Ascending aorta (tissue), 2 donors: ENCODE data around the gene RPUSD2. TPM values are rescaled to one million over a fixed set of nuclear protein-coding genes. Genes with fewer than 3 reads are reported as not detected.

ENCODE experiments used
- DNase-seq, 2 donors: peaks; one replicate each; pipeline ENCODE4 v3.0.0-alpha.2; 2019; ENCODE audit warnings: low spot score in 2 of 2
- H3K27ac ChIP-seq, 2 donors: fragments of 200-600 bp; sonication (generic); one replicate each; pipeline ENCODE4 v1.5.1; 2016 to 2017; ENCODE audit warnings: mild to moderate bottlenecking in 1 of 2
- H3K27me3 ChIP-seq: fragments of 200-600 bp; sonication (generic); one replicate; pipeline ENCODE4 v1.5.1; 2017
- H3K36me3 ChIP-seq, 2 donors: fragments of 200-600 bp; sonication (generic); one replicate each; pipeline ENCODE4 v1.5.1; 2016
- H3K4me1 ChIP-seq, 2 donors: fragments of 200-600 bp; sonication (generic); one replicate each; pipeline ENCODE4 v1.5.1; 2016 to 2017; ENCODE audit warnings: mild to moderate bottlenecking in 1 of 2
- H3K4me3 ChIP-seq, 2 donors: fragments of 200-600 bp; sonication (generic); one replicate each; pipeline ENCODE4 v1.5.1; 2016 to 2017; ENCODE audit warnings: mild to moderate bottlenecking in 1 of 2
- H3K9me3 ChIP-seq, 2 donors: fragments of 200-600 bp; sonication (generic); one replicate each; pipeline ENCODE4 v1.5.1; 2016
- CTCF ChIP-seq, 3 experiments: fragments of 200-600 bp in 2 of 3; fragments of 450-650 bp in 1 of 3; sonication (generic) in 2 of 3; IDR thresholded peaks; one replicate each; pipeline ENCODE4 v1.5.1; 2016 to 2019; ENCODE audit warnings: antibody characterized with exemption in 3 of 3, mild to moderate bottlenecking in 1 of 3, moderate library complexity in 1 of 3
- intact Hi-C: fragments of 100-400 bp; cut with DNase I; formaldehyde crosslinking; loops from one replicate; pipeline ENCODE4 v1.15.1; 2023
- total RNA-seq: library from RNA; depleted of rRNA; stranded (reverse); fragments of >200 nt; gene quantifications from one replicate; pipeline ENCODE4 v1.1.0, GENCODE V29; 2016

Gene RPUSD2
- total RNA-seq, 1 donor from 2014 or later: 2.4 TPM

GRCh38 chr15:40582726-40583246, 13.7 kb downstream of the RPUSD2 start:
- intact Hi-C loops: no loop called here
- Histone ChIP-seq H3K27me3 (no peaks in the 10 kb centered on the region), H3K4me3 (peak overlapping the region; percentile 36 to 49), H3K4me1 (no peaks in the 10 kb centered on the region), H3K27ac (no peak overlapping the region), H3K36me3 (no peaks in the 10 kb centered on the region), H3K9me3 (no peaks in the 10 kb centered on the region)
- TF ChIP-seq CTCF (IDR thresholded peaks at IDR 0.05): no peak
- no peak for DNase-seq

GRCh38 chr15:40584191-40584590, 15.1 kb downstream of the RPUSD2 start:
- Histone ChIP-seq H3K9me3 (no peaks in the 10 kb centered on the region), H3K27me3 (no peaks in the 10 kb centered on the region), H3K36me3 (no peaks in the 10 kb centered on the region), H3K4me1 (no peaks in the 10 kb centered on the region), H3K4me3 (no peak overlapping the region), H3K27ac (no peak overlapping the region)
- intact Hi-C loops: no loop called here
- DNase-seq: no peak
- TF ChIP-seq CTCF (IDR thresholded peaks at IDR 0.05): no peak

GRCh38 chr15:40590667-40591050, 21.6 kb downstream of the RPUSD2 start:
- peaks cover 0 to 9% of the 10 kb centered on the region in 2 donors for H3K4me1 ChIP-seq
- H3K27me3 ChIP-seq: no peaks in the 10 kb centered on the region
- H3K27ac ChIP-seq: peak overlapping the region in 1 of 2 donors; percentile 22
- no peaks in the 10 kb centered on the region for H3K36me3 ChIP-seq
- DNase-seq: no peak
- intact Hi-C loops: loop anchor here (5.0 kb wide), 3 partner anchors 107 to 527 kb away; partner anchors contain the start of genes INO80, RAD51 and VPS18
- H3K9me3 ChIP-seq: no peaks in the 10 kb centered on the region
- peak overlapping the region; percentile 2 to 64 for H3K4me3 ChIP-seq
- TF ChIP-seq CTCF (IDR thresholded peaks at IDR 0.05): no peak

- no peak for DNase-seq
- Histone ChIP-seq H3K36me3 (no peaks in the 10 kb centered on the region), H3K27ac (no peak overlapping the region), H3K27me3 (no peaks in the 10 kb centered on the region), H3K4me3 (no peak overlapping the region), H3K4me1 (peaks cover 0 to 9% of the 10 kb centered on the region in 2 donors), H3K9me3 (no peaks in the 10 kb centered on the region)
- intact Hi-C loops: loop anchor here (5.0 kb wide), 3 partner anchors 106 to 526 kb away; partner anchors contain the start of genes INO80, RAD51 and VPS18
- no peak for TF ChIP-seq CTCF (IDR thresholded peaks at IDR 0.05)
Measured at GRCh38 chr15:40591389-40591788, 22.3 kb downstream of the RPUSD2 start.

- intact Hi-C loops: loop anchor here (5.0 kb wide), 3 partner anchors 104 to 524 kb away; partner anchors contain the start of genes INO80, RAD51 and VPS18
- Histone ChIP-seq H3K27ac (no peak overlapping the region), H3K4me1 (peaks cover 0 to 9% of the 10 kb centered on the region in 2 donors), H3K27me3 (no peaks in the 10 kb centered on the region), H3K4me3 (no peak overlapping the region), H3K36me3 (no peaks in the 10 kb centered on the region), H3K9me3 (no peaks in the 10 kb centered on the region)
- no peak for TF ChIP-seq CTCF (IDR thresholded peaks at IDR 0.05)
- DNase-seq: no peak
Measured at GRCh38 chr15:40593165-40593564, 24.1 kb downstream of the RPUSD2 start.
